IPS-18c (cell line): Measurements from ENCODE around the gene ZFP57.
A peak's percentile ranks its signal among the peaks of the same experiment; 100 is the strongest.
"Not testable (repeated sequence)": the region's sequence is repeated elsewhere in the genome, so short reads cannot be mapped to it uniquely, and the experiment has no call there.

Source experiments
- H3K4me3 ChIP-seq: 2 replicates; pipeline ENCODE4 v1.7.0; 2013; ENCODE audit warnings: low read depth, mild to moderate bottlenecking, low read length, moderate library complexity; ENCODE audit not compliant: insufficient read depth
- H3K9me3 ChIP-seq: one replicate; pipeline ENCODE4 v1.6.1; 2013; ENCODE audit warnings: mild to moderate bottlenecking, low read length, moderate library complexity; ENCODE audit not compliant: control insufficient read depth, insufficient read depth

ZFP57 gene

DNA sequence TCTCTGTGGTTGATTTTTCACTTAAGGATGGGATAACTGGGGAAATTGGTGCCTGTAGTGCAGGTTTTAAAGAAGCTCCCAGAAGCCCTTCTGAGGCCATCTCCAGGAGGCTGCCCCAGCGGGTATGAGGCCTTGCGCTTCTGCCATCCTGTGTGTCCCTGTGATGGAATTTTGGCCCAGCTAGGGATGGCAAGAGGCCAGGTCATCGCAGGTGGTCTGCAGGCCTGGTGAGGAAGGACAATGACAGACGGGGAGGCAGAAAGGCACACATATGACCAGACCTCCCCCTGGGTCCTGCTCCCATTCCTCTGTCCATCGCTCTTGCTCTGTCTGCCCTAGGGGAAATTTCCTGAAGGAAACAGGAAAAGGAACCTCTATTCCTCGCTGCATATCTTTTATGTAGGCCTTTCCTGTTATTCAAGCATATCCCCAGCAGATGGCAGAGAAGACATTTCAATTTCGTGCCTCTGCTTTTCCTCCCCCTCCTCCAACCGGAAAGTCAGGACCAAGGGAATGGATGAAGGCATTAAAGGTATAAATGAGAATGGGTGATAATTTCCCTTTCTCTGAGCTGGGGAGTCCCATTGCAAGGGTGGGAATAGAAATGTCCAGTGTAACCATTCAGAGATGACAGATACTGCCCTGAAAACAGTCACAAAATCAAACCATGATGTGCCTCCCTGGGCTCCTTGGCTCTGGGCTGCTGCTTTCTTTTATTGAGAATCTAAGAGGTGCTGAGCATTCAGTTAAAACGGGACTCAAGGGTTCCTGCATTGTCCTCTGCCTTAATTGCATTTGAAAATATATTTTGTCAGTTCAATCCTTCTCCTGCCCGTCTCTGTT is 24.7 kb upstream of the ZFP57 start:
- H3K4me3 ChIP-seq = no peak overlapping the region

DNA sequence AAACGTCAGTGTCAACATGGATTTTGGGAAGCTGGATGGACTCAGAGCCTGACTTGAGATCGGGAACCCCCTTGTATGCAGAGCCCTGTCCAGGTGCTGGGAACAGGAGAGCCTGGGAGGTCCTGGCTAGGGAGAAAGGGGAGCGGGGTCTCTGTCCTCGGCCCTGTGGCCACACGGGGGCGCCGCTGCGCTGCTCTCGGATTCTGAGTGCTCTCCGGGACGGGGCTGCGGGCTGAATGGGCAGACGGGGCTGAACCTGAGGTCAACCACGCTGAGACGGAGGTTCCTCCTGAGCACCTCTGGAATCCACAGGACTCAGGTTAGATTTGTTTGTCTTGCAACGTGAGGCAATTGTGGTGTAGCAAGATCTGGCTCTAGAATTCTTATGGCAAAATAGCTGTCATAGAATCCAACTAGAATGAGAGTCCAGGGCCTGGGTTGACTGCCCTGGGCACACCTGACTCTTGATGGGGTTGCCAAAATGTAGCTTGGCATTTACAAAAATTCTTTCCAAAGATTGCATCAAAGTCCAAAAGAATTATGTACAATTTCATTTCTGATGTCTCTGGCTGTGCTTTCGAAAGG is 21.7 kb upstream of the ZFP57 start:
- Histone ChIP-seq H3K4me3 (no peak overlapping the region), H3K9me3 (no peaks in the 10 kb centered on the region)

More for the DNA sequence above, 24.7 kb upstream of the ZFP57 start:
- no peaks in the 10 kb centered on the region for H3K9me3 ChIP-seq

DNA sequence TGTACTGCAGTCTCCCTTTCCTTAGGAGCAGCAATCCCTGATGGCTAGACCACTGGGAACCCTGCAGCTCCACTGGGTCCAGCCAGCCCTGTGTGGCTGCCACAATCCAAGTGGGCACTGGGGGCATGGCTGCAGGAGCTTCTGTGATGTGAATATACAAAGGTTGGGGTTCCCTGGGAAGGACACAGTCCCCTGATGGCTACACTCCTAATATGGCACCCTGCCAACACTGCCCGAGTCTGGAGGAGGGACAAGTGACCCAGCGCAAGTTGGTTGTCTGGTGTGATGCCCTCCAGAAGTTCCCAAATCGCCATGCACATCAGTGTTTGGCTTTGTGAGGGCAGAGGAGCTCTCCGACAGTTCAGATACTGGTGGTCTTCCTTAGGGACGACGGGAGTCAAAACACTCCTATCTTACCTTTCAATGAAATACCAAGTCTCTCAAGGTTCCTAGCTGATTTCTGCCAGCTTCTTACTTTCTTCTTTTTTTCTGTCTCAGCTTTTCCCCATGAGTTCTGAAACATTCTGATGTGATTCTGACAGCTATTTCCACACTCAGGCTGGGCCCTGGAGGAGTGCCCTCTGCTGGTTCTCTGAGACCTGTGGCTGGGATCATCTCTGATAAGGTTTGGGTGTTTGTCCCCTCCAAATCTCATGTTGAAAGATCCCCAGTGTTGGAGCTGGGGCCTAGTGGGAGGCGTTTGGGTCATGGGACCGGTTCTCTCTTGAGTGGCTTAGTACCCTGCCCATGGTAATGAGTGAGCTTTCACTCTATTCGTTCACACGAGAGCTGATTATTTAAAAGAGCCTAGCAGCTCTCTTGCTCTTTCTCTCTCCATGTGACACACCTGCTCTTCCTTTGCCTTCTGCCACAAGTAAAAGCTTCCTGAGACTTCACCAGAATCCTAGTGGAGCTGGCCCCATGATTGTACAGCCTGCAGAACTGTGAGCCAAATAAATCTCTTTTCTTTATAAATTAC is 15.5 kb upstream of the ZFP57 start:
- Histone ChIP-seq H3K9me3 (no peaks in the 10 kb centered on the region), H3K4me3 (no peak overlapping the region)

DNA sequence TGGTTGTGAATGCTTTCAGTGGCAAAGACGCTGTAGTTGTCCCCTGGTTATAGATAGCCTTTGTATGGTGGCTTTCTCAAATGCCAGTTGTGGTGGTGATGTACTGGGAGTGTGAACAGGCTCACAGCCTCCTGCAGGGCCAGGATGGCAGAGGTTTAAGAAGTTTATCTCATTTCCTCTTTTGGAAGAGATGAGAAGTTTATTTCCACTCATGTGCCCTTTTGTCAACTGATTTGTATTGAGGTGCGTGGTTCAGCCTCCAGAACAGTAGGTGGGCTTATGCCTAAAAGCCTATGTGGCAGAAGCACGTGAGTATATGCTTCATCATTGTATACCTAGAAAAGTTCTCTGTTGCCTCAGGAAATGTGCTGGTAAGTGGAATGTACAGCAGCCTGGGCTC is 13.7 kb upstream of the ZFP57 start:
- Histone ChIP-seq H3K9me3 (no peaks in the 10 kb centered on the region), H3K4me3 (0 out of 2 replicates have a peak overlapping the region, but pooled peaks have one; percentile 20)

DNA sequence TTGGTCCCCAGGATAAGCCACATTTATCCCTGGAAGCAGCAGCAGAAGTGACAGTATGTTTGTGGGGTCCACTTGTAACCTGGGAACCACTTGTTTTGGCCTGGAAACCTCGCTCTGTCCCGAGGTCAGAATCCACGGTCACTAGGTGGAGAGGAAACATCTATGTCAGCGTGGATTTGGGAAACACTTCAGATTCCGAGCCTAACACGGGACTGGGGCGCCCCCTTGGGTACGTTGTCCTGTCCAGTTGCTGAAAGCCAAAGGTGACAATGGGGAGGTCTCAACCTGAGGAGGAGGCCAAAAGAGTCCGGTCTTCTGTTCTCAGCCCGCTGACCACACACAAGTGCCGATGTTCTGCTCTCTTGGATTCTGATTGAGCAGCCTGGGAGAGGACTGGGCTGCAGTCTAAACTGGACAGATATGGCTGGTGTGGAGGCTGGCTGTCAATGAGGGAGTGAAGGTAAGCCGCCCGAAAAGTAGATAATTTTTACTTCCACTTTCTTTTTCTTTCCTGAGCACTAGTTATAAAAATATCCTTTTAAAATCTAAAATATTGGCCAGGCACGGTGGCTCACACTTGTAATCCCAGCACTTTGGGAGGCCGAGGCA is 4.9 kb upstream of the ZFP57 start:
- no peaks in the 10 kb centered on the region for H3K9me3 ChIP-seq
- no peak overlapping the region for H3K4me3 ChIP-seq

DNA sequence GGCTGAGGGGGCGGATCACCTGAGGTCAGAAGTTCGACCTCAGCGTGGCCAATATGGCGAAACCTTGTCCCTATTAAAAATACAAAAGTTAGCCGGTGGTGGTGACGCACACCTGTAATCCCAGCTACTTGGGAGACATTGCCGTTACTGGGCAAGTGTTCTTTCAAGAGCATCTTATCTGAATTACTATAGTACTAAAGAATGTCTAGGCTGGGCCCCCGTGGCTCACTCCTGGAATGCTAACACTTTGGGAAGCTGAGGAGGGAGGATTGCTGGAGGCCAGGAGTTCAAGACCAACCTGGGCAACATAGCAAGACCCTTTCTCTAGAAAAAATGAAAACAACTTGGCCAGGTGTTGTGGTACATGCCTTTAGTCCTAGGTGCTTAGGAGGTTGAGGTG is 859 bp upstream of the ZFP57 start:
- no peak overlapping the region for H3K4me3 ChIP-seq
- no peaks in the 10 kb centered on the region for H3K9me3 ChIP-seq

DNA sequence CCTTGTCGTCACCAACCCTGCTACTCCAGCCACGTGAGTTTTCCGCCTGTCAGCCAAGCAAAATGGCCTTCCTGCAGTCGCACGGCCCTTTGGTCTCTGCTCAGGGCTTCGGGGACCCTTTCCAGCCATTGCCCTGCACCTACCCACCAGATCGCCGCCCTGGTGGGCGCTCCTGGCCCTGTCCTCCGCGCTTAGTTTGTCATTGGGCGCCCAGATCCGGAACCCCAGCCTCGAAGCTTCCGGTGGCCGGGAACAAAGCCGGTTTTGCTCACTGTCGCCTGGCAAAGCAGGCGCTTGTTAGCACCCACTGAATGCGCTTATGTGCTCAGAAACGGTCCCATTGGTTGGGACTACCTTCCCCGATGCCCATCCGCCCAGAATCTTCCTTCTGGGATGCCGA is 536 bp downstream of the ZFP57 start:
- Histone ChIP-seq H3K9me3 (no peaks in the 10 kb centered on the region), H3K4me3 (no peak overlapping the region)

DNA sequence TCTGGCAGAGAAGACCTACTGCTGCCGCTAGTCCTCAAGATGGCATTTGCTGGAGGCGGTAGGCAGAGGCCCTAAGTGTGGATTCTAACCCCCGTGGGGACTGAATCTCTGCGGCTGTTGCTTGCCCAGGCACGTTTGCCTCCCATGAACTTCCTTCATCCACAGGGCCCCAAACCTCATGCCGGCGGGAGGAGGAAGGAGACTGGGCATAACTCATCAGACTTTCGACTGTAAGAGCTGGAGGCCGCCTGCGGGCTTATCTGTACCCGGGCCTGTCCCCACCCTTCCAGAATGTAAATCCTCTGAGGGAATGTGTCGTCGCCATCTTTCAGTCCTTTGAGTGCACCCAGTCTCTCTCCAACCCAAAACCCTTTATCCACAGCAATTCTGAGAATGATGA is 990 bp downstream of the ZFP57 start:
- H3K9me3 ChIP-seq = no peaks in the 10 kb centered on the region
- H3K4me3 ChIP-seq = no peak overlapping the region

DNA sequence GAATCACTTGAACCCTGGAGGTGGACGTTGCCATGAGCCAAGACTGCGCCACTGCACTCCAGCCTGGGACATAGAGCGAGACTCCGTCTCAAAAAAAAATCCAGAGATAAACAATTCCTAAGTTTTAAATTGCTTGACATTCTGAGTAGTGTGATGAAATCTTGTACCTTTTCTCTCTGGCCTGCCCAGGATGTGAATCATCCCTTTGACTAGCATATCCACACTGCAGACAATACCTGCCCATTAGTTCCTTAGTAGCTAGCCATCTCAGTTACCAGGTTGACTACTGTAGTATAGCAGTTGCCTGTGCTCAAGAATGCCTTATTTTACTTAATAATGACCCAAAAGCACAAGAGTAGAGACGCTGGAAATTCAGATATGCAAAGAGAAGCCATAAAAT is 2.8 kb downstream of the ZFP57 start:
- Histone ChIP-seq H3K9me3 (no peaks in the 10 kb centered on the region), H3K4me3 (no peak overlapping the region)

DNA sequence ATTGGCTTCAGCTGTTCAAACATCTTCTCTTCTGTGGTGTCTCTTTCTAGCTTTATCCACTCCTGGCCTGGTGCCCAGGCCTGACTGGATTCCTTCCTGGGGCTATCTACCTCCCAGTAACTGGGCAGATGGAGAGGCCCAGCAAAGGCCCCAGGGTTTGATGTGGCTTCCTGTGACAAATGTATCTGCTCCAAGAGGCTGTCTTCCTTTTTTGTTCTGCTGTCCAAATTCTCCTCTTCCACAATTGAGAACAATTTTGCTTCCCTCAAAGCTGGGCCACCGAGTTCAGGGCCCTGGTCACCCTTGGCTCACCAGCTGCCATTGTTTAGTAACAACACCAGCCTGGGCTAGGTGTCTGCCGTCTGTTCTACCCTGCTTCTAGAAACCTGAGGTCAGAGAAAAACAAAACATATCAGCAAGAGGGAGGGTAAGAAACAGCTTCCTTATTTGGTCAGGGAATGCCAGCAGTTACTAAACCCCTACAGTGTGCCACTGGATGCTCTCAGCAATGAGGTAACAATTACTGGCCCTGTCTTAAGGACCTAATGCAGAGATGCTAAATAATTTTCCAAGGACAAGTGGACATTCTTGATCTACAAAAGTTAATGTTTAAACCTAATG is 3.9 kb downstream of the ZFP57 start:
- Histone ChIP-seq H3K9me3 (no peaks in the 10 kb centered on the region), H3K4me3 (no peak overlapping the region)

DNA sequence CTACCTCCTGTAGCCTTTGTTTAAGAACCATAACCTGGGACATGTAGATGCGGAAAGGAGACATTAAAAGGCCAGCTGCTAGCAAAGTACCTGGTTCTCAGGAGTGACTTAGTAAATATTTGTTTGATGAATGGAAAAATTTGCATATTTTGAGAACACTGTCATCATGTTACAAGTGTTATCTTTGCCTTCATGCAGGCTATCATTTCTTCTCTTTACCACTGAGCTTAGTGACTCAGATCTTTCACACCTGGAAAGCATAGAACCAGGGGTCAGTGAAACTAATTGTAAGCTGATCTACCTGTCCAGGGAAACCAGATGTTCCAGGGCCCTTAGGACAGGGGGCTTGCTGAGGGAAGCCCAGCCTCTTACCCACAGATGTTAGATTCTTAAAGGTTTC is 5.4 kb downstream of the ZFP57 start:
- no peak overlapping the region for H3K4me3 ChIP-seq
- H3K9me3 ChIP-seq = no peaks in the 10 kb centered on the region

DNA sequence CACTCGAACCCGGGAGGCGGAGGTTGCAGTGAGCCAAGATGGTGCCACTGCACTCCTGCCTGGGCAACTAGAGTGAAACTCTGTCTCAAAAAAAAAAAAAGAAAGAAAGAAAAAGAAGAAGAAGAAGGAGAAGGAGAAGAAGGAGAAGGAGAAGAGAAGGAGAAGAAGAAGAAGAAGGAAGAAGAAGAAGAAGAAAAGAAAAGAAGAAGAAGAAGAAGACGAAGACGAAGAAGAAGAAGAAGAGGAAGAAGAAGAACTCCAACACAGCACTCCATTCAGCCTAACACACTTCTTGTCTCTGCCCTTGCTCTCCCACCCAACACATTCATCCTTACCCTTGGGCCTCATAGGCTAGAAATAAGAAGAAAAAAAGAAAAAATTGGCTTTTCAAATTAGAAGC is 6.9 kb downstream of the ZFP57 start:
- no peaks in the 10 kb centered on the region for H3K9me3 ChIP-seq
- H3K4me3 ChIP-seq = no peak overlapping the region

DNA sequence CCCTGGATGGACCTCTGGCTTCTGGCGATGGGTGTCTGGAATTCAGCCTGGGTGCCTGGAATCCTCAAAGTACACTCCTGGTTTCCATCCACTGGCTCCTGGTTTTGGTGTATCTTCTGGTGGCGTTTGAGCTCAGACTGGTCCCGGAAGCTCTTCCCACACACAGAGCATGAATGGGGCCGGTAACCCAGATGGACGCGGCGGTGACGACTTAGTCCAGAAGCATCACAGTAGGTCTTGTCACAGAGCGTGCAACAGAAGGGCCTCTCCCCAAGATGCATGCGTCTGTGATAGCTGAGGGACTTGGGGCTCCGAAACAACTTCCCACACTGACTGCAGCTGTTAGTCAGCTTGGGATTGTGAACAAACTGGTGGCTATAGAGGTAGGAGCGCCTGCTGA is 7.8 kb downstream of the ZFP57 start:
- no peaks in the 10 kb centered on the region for H3K9me3 ChIP-seq
- H3K4me3 ChIP-seq = no peak overlapping the region

DNA sequence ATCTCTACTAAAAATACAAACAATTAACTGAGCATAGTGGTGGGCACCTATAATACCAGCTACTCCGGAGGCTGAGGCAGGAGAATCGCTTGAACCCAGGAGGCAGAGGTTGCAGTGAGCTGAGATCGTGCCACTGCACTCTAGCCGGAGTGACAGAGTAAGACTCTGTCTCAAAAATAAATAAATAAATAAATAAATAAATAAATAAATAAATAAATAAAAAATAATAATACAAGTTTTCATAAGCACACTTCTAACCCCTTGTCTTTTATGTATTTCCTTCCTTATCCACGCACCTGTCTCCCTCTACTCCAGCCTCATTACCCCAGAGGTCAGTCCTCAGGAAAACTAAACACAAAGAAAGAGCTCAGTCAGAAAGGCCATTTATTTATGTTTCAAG is 8.8 kb downstream of the ZFP57 start:
- not testable (repeated sequence) for H3K4me3 ChIP-seq, H3K9me3 ChIP-seq

DNA sequence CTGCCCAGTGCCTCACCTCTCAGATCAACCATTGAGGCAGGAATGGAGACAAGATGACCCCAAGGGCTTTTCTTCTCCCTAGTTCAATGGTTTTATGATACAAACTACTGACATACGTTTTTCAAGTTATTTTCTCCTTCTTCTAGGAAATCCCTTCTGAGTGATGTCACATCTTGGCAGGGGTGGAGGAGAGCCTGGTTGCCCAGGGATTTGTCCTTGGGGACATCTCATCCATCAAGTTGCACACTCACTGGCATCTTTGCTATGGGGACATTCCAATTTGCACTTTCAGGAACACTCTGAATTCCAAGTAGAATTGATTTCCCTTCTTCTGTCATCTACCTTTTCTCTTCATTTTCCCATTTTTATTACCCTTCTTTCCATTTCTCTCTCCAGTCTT is 9.9 kb downstream of the ZFP57 start:
- Histone ChIP-seq H3K9me3 (no peaks in the 10 kb centered on the region), H3K4me3 (no peak overlapping the region)

DNA sequence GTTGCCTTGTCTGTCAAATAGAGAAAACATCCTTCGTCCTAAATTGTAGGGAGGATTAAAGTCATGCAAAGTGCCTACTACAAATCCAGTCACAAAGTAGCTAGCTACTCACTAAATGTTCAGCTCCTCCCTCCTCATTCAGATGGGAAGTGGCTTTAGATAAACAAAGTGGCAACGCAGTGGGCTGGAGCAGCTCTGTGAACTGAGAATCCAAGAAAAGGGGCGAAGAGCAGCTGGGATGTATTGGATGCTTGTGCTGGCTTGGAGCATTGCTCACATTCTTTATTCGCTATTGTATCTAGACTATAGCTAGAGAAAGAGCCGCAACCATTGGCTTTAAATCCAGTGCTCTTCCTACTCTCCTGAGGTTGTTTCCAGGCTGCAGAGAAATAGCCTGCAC is 13.8 kb downstream of the ZFP57 start:
- Histone ChIP-seq H3K4me3 (no peak overlapping the region; the same call in 1 of the 2 replicates), H3K9me3 (no peaks in the 10 kb centered on the region)

DNA sequence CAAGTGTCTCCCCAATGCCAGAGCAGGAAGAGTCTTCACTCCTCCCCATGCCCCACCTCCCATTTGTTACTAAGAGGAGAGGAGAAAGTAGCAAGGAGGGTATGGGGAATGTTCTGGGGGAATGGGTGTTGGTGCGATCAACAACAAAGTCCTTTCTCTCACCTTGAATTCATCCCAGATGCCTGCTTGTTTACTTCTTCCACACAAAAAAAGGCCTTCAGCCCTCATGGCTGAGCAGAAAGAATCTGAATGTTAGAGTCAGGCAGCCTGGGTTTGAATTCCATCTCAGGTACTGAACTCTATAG is 14.2 kb downstream of the ZFP57 start:
- no peak overlapping the region; the same call in 1 of the 2 replicates for H3K4me3 ChIP-seq
- H3K9me3 ChIP-seq = no peaks in the 10 kb centered on the region
